NK-92 (cell line): Measurements from ENCODE around the gene SLX4.
"Not testable (repeated sequence)": the region's sequence is repeated elsewhere in the genome, so short reads cannot be mapped to it uniquely, and the experiment has no call there.

Experiments
- DNase-seq: peaks from one replicate; lab custom pipeline; 2025; ENCODE audit not compliant: unreplicated experiment; lab: John Stamatoyannopoulos, UW

The SLX4 gene

DNA sequence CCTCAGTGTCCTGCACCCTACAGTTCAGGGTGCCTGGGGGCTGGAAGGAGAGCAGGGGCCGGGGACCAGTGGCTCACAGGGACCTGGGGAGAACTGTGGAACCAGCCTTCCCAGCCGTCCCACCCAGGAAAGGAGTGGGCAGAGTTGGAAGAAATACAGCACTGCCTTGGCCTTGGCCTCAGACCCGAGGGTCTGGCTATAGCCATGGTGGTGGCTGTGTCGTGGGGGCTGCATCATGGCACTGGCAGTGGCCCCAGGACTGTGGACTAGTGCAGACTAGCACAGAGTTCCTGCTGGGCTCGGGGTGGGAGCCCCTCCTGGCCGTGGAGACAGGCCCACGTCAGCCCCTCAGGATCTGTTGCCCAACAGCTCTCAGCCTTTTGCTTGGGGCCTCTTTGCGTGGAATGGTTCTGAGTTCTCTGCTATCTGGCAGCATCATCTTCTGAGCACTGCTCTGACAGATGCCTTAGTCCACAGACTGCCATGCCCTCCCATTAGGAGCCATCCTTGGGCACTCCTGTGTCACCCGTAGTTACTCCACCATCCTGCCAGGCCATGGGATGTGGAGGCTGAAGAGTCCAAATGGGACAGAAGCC, 30.5 kb upstream of the SLX4 start:
- DNase-seq, result no peak

GRCh38 chr16:3640632-3641501, 29.5 kb upstream of the SLX4 start:
- no peak for DNase-seq

DNA sequence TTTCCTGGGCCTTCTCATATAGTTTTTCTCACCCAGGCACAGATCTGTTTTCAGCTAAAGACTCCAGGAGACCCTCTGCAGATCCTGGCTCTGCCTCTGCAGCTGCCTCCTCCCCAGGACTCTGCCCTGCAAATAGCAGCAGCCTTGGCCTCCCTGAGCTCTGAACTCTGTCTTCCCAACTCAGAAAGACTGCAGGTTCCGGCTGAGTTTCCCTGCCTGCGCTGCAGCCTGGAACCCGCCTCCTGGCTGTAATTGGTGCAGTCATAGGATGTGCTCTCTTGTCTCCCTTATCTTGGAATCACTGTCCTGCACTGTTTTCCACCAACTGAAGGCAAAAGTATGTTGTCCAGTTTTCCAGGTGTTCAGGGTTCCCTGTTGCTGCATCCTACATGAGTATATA, 28.8 kb upstream of the SLX4 start:
- DNase-seq, result no peak

DNA sequence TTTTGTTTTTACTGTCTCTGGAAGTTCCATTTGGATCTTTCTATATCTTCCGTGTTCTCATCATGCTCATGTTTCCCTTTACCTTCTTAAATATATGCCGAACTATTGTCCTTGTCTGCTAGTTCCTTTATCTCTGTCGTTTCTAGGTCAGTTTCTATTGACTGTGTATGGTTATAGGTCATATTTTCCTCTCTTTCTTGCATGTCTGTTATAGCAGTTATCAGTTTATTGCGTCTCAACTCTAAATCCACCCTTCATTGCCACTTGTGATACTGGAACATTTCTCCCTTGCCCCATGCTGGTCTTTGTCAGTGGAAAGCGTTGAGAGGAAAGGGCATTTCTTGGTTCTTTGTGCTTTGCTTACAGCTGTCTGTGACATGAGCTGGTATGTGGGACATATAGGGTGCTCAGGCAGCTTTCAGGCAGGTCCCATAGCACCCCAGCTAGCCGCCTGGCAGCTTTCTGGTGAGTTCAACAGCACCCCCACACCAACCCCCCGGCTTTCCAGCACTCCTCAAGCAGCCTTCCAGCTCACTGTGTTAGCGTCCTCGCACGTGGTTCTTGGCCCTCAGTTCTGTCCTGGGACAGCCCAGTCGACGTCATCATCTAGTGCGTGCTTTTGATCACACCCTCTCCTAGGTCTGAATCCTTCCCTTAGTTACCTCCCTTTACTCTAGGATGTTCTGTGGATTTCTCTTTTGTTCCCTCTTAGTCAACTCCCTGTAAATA, 27.7 kb upstream of the SLX4 start:
- no peak for DNase-seq

DNA sequence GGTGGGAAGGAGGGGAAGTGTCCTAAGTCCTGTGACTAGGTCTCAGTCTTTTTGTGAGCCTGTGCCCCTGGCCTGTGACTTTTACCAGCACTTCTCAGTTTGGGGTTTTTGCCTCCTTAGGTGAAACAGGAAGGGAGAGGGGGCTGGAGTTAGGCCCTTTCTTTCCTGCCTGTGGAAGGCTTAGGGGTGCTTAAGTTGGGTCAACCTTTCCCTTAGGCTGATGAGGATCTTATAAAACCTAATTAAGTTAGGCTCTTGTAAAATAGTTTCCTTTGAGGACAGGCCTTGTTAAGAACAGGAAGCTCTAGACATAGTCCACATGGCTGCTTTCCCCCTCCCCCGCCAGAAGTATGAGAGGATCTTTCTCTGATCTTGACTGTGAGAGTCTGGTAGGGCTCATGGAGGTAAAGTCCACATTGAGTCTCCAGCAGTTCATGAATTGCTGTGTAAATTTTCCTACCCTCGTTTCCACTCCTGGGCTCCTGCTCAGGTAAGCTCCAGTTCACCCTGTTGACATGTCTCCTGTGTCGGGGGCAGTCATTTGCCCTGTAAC, 26.0 kb upstream of the SLX4 start:
- no peak for DNase-seq

- no peak for DNase-seq
Measured at GRCh38 chr16:3625911-3626732, 14.7 kb upstream of the SLX4 start.

DNA sequence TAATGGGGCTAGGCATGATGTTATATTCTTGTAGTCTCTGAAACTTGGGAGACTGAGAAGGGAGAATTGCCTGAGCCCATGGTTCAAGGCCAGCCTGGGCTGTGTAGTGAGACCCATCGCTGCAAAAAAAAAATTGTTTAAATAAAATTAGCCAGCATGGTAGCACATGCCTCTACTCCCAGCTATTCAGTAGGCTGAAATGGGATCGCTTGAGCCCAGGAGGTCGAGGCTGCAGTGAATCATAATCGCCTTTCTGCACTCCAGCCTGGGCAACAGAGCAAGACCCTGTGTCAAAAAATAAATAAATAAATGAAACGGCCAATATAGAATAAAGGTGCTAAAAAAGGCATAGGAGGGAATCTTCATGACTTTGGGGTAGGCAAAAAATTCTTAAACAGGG, 13.9 kb upstream of the SLX4 start:
- DNase-seq, result no peak

DNA sequence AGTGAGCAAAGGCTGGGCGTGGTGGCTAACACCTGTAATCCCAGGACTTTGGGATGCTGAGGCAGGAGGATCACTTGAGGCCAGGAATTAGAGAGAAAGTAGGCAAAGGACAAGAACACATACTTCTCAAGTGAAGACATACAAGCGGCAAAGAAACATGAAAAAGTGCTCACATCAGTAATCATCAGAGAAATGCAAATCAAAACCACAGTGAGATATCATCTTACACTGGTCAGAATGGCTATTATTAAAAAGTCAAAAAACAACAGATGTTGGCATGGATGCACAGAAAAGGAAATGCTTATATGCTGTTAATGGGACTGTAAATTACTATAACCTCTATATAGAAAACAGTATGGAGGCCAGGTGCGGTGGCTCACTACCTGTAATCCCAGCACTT, 12.2 kb upstream of the SLX4 start:
- DNase-seq, result no peak

DNA sequence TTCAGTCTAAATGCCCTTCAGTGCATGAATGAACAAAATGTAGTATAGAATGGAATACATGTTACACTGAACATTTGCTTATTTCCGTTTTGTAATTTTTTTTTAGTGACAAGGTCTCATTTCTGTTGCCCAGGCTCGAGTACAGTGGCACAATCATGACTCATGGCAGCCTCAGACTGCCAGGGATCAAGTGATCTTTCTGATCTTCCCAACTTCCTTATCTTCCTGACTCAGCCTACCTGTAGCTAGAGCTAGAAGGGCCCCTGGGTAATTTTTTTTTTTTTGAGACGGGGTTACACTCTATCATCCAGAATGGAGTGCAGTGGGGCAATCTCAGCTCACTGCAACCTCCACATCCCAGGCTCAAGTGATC, 7.3 kb upstream of the SLX4 start:
- DNase-seq, result no peak

DNA sequence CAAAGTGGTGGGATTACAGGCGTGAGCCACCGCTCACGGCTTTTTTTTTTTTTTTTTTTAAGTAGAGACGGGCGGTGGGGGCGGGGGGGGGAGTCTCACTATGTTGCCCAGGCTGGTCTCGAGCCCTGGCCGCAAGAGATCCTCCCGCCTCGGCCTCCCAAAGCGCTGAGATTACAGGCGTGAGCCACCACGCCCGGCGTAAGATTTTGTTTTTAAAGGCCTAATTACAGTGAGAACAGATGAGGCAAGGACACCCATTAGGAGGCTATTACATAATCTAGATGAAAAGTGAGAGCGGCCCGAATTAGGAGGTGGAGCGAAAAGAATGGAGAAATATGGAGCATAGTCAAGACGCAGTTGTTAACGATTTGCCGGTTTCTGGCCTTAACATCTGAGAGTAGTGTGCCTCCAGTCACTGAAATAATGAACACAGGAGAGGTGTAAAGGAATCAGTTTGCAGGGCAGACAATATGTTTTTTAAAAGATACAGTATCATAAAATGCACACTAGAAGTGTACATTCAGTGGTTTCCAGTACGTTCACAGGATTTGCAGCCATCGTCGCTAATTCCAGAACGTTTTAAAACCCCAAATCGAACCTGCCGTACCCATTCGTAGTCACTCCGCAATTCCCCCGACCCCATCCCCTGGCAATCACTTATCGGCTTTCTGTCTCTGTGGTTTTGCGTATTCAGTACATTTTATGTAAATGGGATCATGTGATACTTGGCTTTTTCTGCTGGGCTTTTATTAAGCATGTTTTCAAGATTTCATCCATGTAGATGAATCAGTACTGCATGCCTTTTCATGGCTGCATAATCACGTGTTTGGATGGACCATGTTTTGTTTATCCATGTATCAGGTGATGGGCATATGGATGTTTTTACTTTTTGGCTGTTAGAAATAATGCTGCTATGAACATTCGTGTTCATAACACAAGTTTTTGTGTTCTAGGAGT, 1.4 kb upstream of the SLX4 start:
- no peak for DNase-seq

DNA sequence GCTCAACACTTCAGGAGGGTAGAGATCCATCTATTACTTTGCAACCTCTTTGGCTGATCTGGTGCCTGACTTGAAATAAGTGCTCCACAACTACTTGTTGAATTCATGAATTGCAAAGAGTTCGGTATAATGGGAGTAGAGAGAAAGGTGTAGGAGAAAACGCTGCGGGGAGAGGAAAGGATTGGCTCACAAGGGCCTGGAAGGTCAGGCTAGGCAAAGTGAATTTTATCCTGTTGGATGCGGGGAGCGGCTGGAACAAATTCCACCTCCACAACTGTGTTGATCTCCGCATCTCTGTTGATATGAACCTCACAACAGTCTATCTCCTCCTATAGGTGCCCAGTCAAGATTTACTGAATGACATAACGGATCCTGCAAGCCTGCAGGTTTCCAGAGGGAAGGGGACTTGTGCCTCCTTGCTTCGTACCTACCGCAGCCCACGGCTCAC, 684 bp downstream of the SLX4 start:
- no peak for DNase-seq

- no peak for DNase-seq
Measured at GRCh38 chr16:3609895-3610697, 1.3 kb downstream of the SLX4 start.

DNA sequence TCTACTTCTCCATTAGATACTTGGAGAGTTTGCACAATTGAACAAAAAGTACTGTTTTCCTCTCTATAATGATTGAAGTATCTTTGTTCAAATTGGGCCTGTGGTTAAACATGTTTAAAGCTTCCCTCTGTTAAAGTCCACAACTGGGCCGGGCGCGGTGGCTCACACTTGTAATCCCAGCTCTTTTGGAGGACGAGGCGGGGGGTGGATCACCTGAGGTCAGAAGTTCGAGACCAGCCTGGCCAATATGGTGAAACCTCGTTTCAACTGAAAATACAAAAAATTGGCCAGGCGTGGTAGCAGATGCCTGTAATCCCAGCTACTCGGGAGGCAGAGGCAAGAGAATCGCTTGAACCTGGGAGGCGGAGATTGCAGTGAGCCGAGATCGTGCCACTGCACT, 2.4 kb downstream of the SLX4 start:
- not testable (repeated sequence) for DNase-seq

- DNase-seq, result no peak
Measured at GRCh38 chr16:3608069-3608468, 3.3 kb downstream of the SLX4 start.

DNA sequence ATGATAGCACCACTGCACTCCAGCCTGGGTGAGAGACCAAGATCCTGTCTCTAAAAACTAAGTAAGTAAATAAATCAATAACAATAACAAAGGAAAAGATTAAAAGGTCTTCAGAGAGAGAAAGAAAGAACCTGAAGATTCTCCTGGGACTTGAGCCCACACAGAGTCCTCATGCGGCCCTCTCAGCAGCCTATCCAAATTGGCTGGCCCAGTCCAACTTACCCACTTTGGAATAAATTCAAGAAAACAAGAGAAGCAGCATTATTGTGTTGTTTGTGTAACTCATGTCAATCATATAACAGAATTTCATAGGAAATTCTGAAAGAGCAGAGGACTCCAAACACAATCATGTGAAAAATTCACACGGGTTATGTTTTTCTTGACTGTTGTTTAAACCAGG, 3.8 kb downstream of the SLX4 start:
- DNase-seq, result no peak

DNA sequence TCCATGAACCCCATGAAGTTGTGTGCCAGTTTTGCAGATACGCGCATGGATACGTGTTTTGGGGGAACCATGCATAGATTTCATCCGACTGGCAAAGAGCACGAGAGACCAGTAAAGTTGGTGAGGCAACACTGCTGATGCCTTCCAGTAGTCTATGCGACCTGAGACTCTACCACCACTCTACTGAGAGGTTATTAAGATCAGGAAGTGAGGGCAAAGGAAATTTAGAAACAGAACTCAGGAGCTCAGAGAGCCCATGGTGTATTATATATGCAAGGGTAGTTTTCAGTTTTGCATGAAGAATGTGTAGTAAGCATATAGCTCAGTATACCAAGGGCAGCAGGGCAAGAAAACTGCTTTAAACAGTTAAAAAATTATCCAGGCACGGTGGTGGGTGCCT, 4.2 kb downstream of the SLX4 start:
- no peak for DNase-seq

DNA sequence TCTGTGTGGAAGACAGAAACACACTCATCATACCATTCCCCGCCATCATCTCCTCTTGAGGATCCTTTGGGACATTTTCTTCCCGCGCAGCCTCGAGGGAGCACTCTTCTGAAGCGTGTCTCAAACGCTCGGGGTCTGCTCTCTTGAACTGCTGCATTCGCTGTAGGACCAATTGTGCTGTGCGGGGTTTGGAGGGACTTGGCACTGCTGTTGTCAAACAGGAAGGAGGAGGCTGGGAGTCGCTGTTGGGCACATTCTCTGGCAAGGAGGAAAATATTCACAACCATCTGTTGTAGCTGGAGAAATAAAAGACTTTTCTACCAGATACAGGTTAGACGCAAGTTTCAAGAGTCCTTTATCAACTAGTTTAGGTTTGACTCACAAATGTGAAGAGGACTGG, 5.0 kb downstream of the SLX4 start:
- no peak for DNase-seq

DNA sequence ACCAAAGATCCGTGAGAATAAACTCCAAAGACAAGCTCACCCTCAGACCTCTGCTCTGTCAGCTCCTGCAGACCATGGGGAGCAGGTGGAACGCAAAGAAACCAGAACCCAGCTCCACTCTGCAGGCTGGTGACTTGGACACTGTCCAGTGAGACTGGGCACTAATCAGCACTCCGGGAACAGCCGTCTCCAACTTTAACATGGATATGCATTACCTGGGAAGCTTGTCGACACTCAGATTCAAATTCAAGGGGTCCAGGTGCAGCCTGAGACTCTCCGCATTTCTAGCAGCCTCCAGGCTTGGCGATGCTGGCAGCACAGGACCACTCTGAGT, 9.1 kb downstream of the SLX4 start:
- no peak for DNase-seq
